AG04450 (cell line): Measurements from ENCODE around the gene ZNF669. TPM values are rescaled to one million over a fixed set of nuclear protein-coding genes. Genes with fewer than 3 reads are reported as not detected.
"Not testable (repeated sequence)": the region's sequence is repeated elsewhere in the genome, so short reads cannot be mapped to it uniquely, and the experiment has no call there.

Experiments
- CTCF ChIA-PET: fragments of 300-600, 350-600 bp; formaldehyde crosslinking; extraction: SDS; loops from one replicate; lab custom pipeline; 2022; ENCODE audit warnings: antibody characterized with exemption, inconsistent platforms; lab: Charles Lee
- POLR2A ChIA-PET: fragments of 350-600 bp; formaldehyde crosslinking; extraction: SDS; loops from one replicate; lab custom pipeline; 2021; ENCODE audit warnings: antibody characterized with exemption, inconsistent platforms; lab: Yijun Ruan, JAX
- DNase-seq: peaks from one replicate; pipeline ENCODE4 v3.0.0-alpha.2; 2011; ENCODE audit warnings: low read depth, low spot score
- H3K27ac ChIP-seq: one replicate; pipeline ENCODE4 v1.5.1; 2012; ENCODE audit warnings: low read depth, low read length, control low read depth
- H3K27me3 ChIP-seq: one replicate; pipeline ENCODE4 v1.6.0; 2012; ENCODE audit warnings: low read length; ENCODE audit not compliant: control insufficient read depth, insufficient read depth
- H3K4me3 ChIP-seq: 2 replicates; pipeline ENCODE4 v1.5.1; 2011; ENCODE audit warnings: mild to moderate bottlenecking, low read depth, low read length, control low read depth
- H3K9me3 ChIP-seq: 2 replicates; pipeline ENCODE4 v1.5.1; 2012; ENCODE audit warnings: low read length; ENCODE audit not compliant: control insufficient read depth, insufficient read depth
- CTCF ChIP-seq: IDR thresholded peaks from 2 replicates; pipeline ENCODE4 v1.5.1; 2011; ENCODE audit warnings: low read depth, low read length, control low read depth, inconsistent platforms
- polyA minus RNA-seq: library from RNA; depleted of rRNA, polyadenylated mRNA; stranded (reverse); fragments of >200 nt; gene quantifications from 2 replicates; pipeline ENCODE4 v1.2.3, GENCODE V29; 2011; rRNA and poly(A)+ RNA removed
- polyA plus RNA-seq: library from polyadenylated mRNA; depleted of rRNA; stranded (reverse); fragments of >200 nt; gene quantifications from 2 replicates; pipeline ENCODE4 v1.2.3, GENCODE V29; 2011; rRNA removed

ZNF669 gene
- polyA plus RNA-seq, result 7.4 and 8.4 TPM in 2 replicates
- polyA minus RNA-seq, result 8.1 and 8.8 TPM in 2 replicates

- peak within 1 kb of the TSS; percentile 99 for H3K4me3 ChIP-seq
- ChIA-PET CTCF (interaction anchor here (0.7 kb wide), 1 partner anchor 231 kb away, joined by 5 read pairs; no protein-coding TSS in a partner anchor), POLR2A (no interaction called here)
- DNase-seq, result peak; percentile 91
- H3K27ac ChIP-seq, result peak within 1 kb of the TSS; percentile 97
- H3K27me3 ChIP-seq, result no peaks in the 10 kb centered on the region
- no peak for TF ChIP-seq CTCF
- H3K9me3 ChIP-seq, result peaks cover 30% of the 10 kb centered on the region
Observed at GRCh38 chr1:247103859-247104591, at the start of gene ZNF669. TSS of gene ZNF669 (minus strand) at chr1:247104356. CDS start at chr1:247104199, 157 bp downstream.

GRCh38 chr1:247147781-247148180, 43.6 kb upstream of the ZNF669 start:
- Histone ChIP-seq H3K9me3 (peaks cover 50% of the 10 kb centered on the region), H3K27ac (no peak overlapping the region), H3K4me3 (no peak overlapping the region), H3K27me3 (no peaks in the 10 kb centered on the region)
- ChIA-PET POLR2A (no interaction called here), CTCF (no interaction called here)
- DNase-seq, result no peak
- TF ChIP-seq CTCF, result no peak

GRCh38 chr1:247147120-247147519, 43.0 kb upstream of the ZNF669 start:
- DNase-seq, H3K4me3 ChIP-seq, POLR2A ChIA-PET, H3K27ac ChIP-seq, H3K27me3 ChIP-seq: not testable (repeated sequence)
- H3K9me3 ChIP-seq, result peaks cover 49% of the 10 kb centered on the region
- CTCF ChIA-PET, result interaction anchor here (0.7 kb wide), 1 partner anchor 96 kb away, joined by 4 read pairs; no protein-coding TSS in a partner anchor

DNA sequence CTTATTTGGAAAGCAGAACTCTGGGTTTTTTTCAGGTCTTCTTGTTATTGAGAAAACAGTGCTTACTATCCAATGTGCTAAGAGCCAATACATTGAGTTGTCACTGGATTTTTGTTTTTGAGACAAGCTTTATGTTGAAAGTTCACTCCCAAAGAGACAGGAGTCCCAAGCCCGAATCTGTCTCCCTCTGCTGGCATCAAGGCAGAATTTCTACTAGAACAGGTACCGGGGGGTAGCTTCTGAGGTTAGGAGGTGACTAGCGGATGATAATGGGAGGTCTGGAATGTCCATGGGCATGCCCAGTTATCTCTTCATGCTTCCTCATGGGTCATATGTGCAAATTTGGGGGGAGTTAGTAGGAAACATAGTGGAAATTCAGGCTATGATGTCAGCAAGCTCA, 42.5 kb upstream of the ZNF669 start:
- ChIA-PET CTCF (interaction anchor here (0.7 kb wide), 1 partner anchor 96 kb away, joined by 4 read pairs; no protein-coding TSS in a partner anchor), POLR2A (no interaction called here)

GRCh38 chr1:247145279-247145678, 41.1 kb upstream of the ZNF669 start:
- Histone ChIP-seq H3K4me3 (no peak overlapping the region), H3K9me3 (peaks cover 60% of the 10 kb centered on the region), H3K27ac (no peak overlapping the region), H3K27me3 (no peaks in the 10 kb centered on the region)
- ChIA-PET CTCF (no interaction called here), POLR2A (no interaction called here)
- TF ChIP-seq CTCF, result no peak
- DNase-seq, result no peak

More for the DNA sequence above, 42.5 kb upstream of the ZNF669 start:
- no peak for DNase-seq
- no peak for TF ChIP-seq CTCF
- H3K27me3 ChIP-seq, result no peaks in the 10 kb centered on the region
- H3K4me3 ChIP-seq, result no peak overlapping the region
- H3K9me3 ChIP-seq, result peaks cover 52% of the 10 kb centered on the region
- H3K27ac ChIP-seq, result no peak overlapping the region

DNA sequence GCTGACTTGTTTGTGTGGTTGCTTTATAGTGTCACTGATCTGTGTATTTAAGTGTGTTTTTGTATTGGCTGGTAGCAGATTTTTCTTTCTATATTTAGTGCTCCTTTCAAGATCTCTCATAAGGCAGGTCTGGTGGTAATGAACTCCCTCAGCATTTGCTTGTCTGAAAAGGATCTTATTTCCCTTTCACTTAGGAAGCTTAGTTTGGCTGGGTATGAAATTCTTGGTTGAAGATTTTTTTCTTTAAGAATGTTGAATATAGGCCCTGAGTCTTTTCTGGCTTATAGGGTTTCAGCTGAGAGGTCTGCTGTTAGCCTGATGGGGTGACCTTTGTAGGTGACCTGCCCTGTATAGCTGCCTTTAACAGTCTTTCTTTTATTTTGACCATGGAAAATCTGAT, 35.4 kb upstream of the ZNF669 start:
- POLR2A ChIA-PET, CTCF ChIA-PET: not testable (repeated sequence)
- peaks cover 40% of the 10 kb centered on the region for H3K9me3 ChIP-seq

More for the DNA sequence above, 35.4 kb upstream of the ZNF669 start:
- not testable (repeated sequence) for H3K4me3 ChIP-seq, DNase-seq, H3K27ac ChIP-seq, H3K27me3 ChIP-seq
